MCF 10A (cell line): Measurements from ENCODE around the gene IQCN. TPM values are rescaled to one million over a fixed set of nuclear protein-coding genes. Genes with fewer than 3 reads are reported as not detected.
"Not testable (repeated sequence)": the region's sequence is repeated elsewhere in the genome, so short reads cannot be mapped to it uniquely, and the experiment has no call there.

Source experiments
- BruUV-seq: library from RNA; stranded (reverse); fragments of 400-500 nt; replicated peaks from 2 replicates; lab custom pipeline; 2021; lab: Mats Ljungman, UMichigan
- CTCF ChIA-PET: fragments of 300-600 bp; sonication (Branson Sonifier 250); formaldehyde crosslinking; extraction: SDS; loops from one replicate; lab custom pipeline; 2021; ENCODE audit warnings: antibody characterized with exemption, inconsistent platforms; lab: Yijun Ruan, JAX
- POLR2A ChIA-PET: fragments of 300-600, 350-650 bp; sonication (Branson Sonifier 250); formaldehyde crosslinking; extraction: SDS; loops from one replicate; lab custom pipeline; 2020; ENCODE audit warnings: antibody characterized with exemption, inconsistent platforms; lab: Yijun Ruan, JAX
- DNase-seq: peaks from one replicate; pipeline ENCODE4 v3.0.0-alpha.2; 2018; ENCODE audit not compliant: unreplicated experiment
- H3K27ac Mint-ChIP-seq: one replicate; pipeline ENCODE4 v1.8.0; 2022; ENCODE audit warnings: mild to moderate bottlenecking, low read depth, mixed read lengths; ENCODE audit not compliant: unreplicated experiment
- H3K27me3 Mint-ChIP-seq: one replicate; pipeline ENCODE4 v1.8.0; 2022; ENCODE audit warnings: mixed read lengths; ENCODE audit not compliant: insufficient read depth, unreplicated experiment
- H3K36me3 Mint-ChIP-seq: one replicate; pipeline ENCODE4 v1.8.0; 2022; ENCODE audit warnings: mild to moderate bottlenecking, moderate library complexity, mixed read lengths; ENCODE audit not compliant: insufficient read depth, unreplicated experiment
- H3K4me1 Mint-ChIP-seq: one replicate; pipeline ENCODE4 v1.8.0; 2022; ENCODE audit warnings: mixed read lengths; ENCODE audit not compliant: insufficient read depth, unreplicated experiment
- H3K4me3 Mint-ChIP-seq: one replicate; pipeline ENCODE4 v1.8.0; 2022; ENCODE audit warnings: mild to moderate bottlenecking, moderate library complexity, mixed read lengths; ENCODE audit not compliant: unreplicated experiment
- H3K9me3 Mint-ChIP-seq: one replicate; pipeline ENCODE4 v1.8.0; 2022; ENCODE audit warnings: mixed read lengths; ENCODE audit not compliant: unreplicated experiment
- intact Hi-C: fragments of 100-400 bp; cut with micrococcal nuclease; formaldehyde crosslinking; loops from 2 replicates; pipeline ENCODE4 v1.14.1; 2022
- microRNA-seq: library from miRNA; unstranded; fragments of <30 nt; microRNA quantifications from one replicate; pipeline ENCODE4 v1.2.0, GENCODE V29; 2022
- total RNA-seq: library from RNA; stranded (reverse); gene quantifications from 2 replicates; pipeline ENCODE4 v1.2.3, GENCODE V29; 2022
- TF ChIP-seq, protein P1 (sequence below): fragments of 200-600 bp; IDR thresholded peaks from one replicate; pipeline ENCODE4 v1.8.0; 2022; ENCODE audit warnings: antibody characterized with exemption, mild to moderate bottlenecking; ENCODE audit not compliant: unreplicated experiment

Gene IQCN
- total RNA-seq, 1 experiment from 2014 or later, result 0.26 TPM

DNA sequence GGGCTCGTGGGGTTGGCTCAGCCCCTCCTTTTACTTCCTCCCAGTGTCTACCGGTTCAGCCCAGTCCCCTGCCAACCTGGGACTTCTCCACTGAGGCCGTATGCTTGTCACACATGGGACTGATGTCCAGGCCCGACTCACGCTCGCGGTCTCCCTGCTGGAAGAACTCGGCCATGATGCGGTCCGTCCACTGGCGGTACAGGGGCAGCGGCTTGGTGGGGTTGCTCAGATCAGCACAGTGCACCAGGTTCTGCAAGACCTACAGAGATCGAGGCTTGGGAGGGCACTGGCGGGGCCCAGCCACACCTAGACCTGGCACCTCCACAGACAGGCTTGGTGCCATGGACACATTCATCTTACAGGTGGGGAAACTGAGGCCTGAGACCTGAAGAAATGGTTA, 62.6 kb downstream of the IQCN start:
- Mint-ChIP-seq H3K4me1 (peaks cover 6% of the 10 kb centered on the region), H3K9me3 (no peaks in the 10 kb centered on the region), H3K27ac (no peak overlapping the region), H3K4me3 (no peak overlapping the region), H3K27me3 (no peaks in the 10 kb centered on the region), H3K36me3 (no peaks in the 10 kb centered on the region)
- no TSS peak for BruUV-seq
- POLR2A ChIA-PET, result interaction anchor here (0.6 kb wide), 1 partner anchor 117 kb away, joined by 3 read pairs; no protein-coding TSS in a partner anchor
- TF ChIP-seq, protein P1, sequence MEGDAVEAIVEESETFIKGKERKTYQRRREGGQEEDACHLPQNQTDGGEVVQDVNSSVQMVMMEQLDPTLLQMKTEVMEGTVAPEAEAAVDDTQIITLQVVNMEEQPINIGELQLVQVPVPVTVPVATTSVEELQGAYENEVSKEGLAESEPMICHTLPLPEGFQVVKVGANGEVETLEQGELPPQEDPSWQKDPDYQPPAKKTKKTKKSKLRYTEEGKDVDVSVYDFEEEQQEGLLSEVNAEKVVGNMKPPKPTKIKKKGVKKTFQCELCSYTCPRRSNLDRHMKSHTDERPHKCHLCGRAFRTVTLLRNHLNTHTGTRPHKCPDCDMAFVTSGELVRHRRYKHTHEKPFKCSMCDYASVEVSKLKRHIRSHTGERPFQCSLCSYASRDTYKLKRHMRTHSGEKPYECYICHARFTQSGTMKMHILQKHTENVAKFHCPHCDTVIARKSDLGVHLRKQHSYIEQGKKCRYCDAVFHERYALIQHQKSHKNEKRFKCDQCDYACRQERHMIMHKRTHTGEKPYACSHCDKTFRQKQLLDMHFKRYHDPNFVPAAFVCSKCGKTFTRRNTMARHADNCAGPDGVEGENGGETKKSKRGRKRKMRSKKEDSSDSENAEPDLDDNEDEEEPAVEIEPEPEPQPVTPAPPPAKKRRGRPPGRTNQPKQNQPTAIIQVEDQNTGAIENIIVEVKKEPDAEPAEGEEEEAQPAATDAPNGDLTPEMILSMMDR, result no peak
- intact Hi-C loops, result no loop called here
- CTCF ChIA-PET, result interaction anchor here (0.6 to 1.6 kb wide), 2 partner anchors 32 to 41 kb away, joined by 3 to 4 read pairs; no protein-coding TSS in a partner anchor
- no peak for DNase-seq

DNA sequence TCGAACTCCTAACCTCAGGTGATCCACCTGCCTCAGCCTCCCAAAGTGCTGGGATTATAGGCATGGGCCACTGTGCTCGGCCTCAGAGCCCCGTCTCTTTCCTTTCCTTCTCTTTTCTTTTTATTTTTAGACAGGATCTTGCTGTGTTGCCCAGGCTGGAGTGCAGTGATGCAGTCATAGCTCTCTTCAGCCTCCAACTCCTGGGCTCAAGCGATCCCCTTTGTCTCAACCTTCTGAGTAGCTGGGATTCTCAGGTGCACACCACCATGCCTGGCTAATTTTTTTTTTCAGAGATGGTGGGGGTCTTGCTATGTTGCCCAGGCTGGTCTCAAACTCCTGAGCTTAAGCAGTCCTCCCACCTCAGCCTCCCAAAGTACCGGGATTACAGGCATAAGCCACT, 64.3 kb downstream of the IQCN start:
- H3K4me1 Mint-ChIP-seq, BruUV-seq, H3K9me3 Mint-ChIP-seq, H3K27ac Mint-ChIP-seq, intact Hi-C loops, DNase-seq, H3K4me3 Mint-ChIP-seq, H3K27me3 Mint-ChIP-seq, POLR2A ChIA-PET, H3K36me3 Mint-ChIP-seq: not testable (repeated sequence)
- CTCF ChIA-PET, result interaction anchor here (0.6 to 3.6 kb wide), 7 partner anchors 39 to 178 kb away, joined by 3 to 38 read pairs (median 3); no protein-coding TSS in a partner anchor

DNA sequence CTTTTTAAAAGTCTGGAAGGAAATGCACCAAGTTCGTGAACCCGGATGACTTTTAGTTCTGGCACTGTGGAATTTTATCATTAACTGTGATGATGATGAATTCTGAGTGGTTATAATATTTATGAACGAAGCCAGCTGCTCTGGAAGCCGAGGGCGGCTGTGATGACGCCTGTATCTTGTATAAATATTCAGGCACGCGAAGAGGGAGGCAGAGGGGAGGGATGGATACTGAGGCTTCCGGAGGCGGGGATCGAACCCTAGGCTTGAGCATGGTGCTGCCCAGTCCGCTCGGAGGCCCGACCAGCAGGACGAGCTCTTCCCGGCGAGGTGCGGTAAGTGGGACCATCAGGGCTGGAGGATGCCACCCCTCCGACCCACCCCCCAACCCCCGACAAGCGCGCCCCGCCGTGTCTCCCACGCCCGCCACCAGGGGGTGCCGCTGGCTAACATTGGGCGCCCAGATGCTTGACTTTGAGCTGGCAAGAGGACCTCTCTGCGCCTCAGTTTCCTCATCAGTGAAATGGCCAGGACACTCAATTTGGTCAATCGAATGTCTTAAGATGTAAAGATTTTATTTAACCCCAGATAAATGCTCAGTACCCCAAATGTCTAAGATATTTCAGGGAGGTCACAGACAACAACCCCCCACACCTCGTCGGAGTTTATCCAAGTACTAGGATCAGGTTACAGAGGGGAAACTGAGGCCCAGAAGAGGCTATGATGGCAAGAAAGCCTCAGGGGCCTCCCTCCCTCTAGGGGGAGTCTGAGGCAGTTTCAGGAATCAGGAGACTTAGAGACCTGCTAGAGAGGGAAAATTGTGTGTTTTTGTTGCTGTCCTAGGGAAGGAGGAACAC, 65.9 kb downstream of the IQCN start:
- intact Hi-C loops, result loop anchor here (1.0 kb wide), 1 partner anchor 43 kb away; no protein-coding TSS in a partner anchor
- Mint-ChIP-seq H3K4me1 (peaks cover 1% of the 10 kb centered on the region), H3K36me3 (no peaks in the 10 kb centered on the region), H3K9me3 (no peaks in the 10 kb centered on the region), H3K27ac (no peak overlapping the region), H3K27me3 (no peaks in the 10 kb centered on the region), H3K4me3 (no peak overlapping the region)
- peak; percentile 42 for DNase-seq
- ChIA-PET POLR2A (interaction anchor here (0.7 kb wide), 1 partner anchor 89 kb away, joined by 3 read pairs; no protein-coding TSS in a partner anchor), CTCF (interaction anchor here (0.5 to 3.6 kb wide), 13 partner anchors 14 to 249 kb away, joined by 3 to 38 read pairs (median 3); no protein-coding TSS in a partner anchor)
- TF ChIP-seq, protein P1, result peak; percentile 51
- BruUV-seq, result no TSS peak

Small RNAs within 50 kb of the gene (microRNA-seq; reads per million reads assigned to microRNA genes)
- gene MIR3188, result 1.6 reads per million, percentile 10 among the genes with 10 or more reads in this experiment

Other genes with a start within 250 kb of the IQCN start
- gene IL12RB1, start 187.5 kb downstream of the IQCN start, total RNA-seq, result not detected in 2 replicates
- gene MAST3, start 176.7 kb downstream of the IQCN start, total RNA-seq, result 4.1 and 5.9 TPM in 2 replicates
- gene PIK3R2, start 121.3 kb downstream of the IQCN start, total RNA-seq, result 31.0 and 33.8 TPM in 2 replicates
- 4.7 and 9.1 TPM in 2 replicates for gene IFI30, start 100.6 kb downstream of the IQCN start, total RNA-seq
- gene MPV17L2, start 81.2 kb downstream of the IQCN start, total RNA-seq, result 12.9 and 15.4 TPM in 2 replicates
- gene RAB3A, start 70.4 kb downstream of the IQCN start, total RNA-seq, result 0.68 and 0.81 TPM in 2 replicates
- 0.42 and 0.54 TPM in 2 replicates for gene PDE4C, start 48.0 kb downstream of the IQCN start, total RNA-seq
- gene JUND, start 7.2 kb upstream of the IQCN start, total RNA-seq, result 120 and 123 TPM in 2 replicates
- gene LSM4, start 48.6 kb upstream of the IQCN start, total RNA-seq, result 172 and 193 TPM in 2 replicates
- gene PGPEP1, start 66.1 kb upstream of the IQCN start, total RNA-seq, result 6.5 and 11.9 TPM in 2 replicates
- gene GDF15, start 111.7 kb upstream of the IQCN start, total RNA-seq, result 193 and 288 TPM in 2 replicates
- gene LRRC25, start 123.2 kb upstream of the IQCN start, total RNA-seq, result not detected in 2 replicates
- 22.3 and 26.3 TPM in 2 replicates for gene SSBP4, start 144.9 kb upstream of the IQCN start, total RNA-seq
- 6.8 and 7.7 TPM in 2 replicates for gene ISYNA1, start 163.7 kb upstream of the IQCN start, total RNA-seq
- gene ELL, start 247.6 kb upstream of the IQCN start, total RNA-seq, result 20.8 and 22.4 TPM in 2 replicates